Coronary artery (tissue), 2 donors: ENCODE measurements around the gene ANKRD31.

Experiments
- DNase-seq: peaks from one replicate; pipeline ENCODE4 v3.0.0-alpha.2; 2017; ENCODE audit warnings: low spot score
- H3K27ac ChIP-seq, 2 donors: fragments of 200-600 bp; sonication (generic); one replicate each; pipeline ENCODE4 v1.5.1; 2016 to 2019
- H3K4me3 ChIP-seq: fragments of 200-600 bp; sonication (generic); 2 replicates; pipeline ENCODE4 v1.5.1; 2016; ENCODE audit warnings: mild to moderate bottlenecking, moderate library complexity
- CTCF ChIP-seq: fragments of 200-600 bp; sonication (generic); IDR thresholded peaks from one replicate; pipeline ENCODE4 v1.5.1; 2019; ENCODE audit warnings: antibody characterized with exemption

The ANKRD31 gene

DNA sequence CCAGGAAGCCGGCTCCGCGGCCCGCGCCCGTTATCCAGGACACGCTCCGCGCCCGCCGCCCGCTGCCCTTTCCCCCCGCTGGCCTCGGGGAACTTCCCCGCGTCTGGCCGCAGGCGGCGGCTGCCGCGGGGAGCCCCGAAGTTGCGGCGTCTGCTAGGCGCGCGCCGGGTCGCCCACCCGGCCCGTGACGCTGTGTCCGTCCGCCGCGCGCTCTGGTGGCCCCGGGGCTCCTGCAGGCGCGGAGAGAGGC is 183.7 kb downstream of the ANKRD31 start:
- peak overlapping the region; percentile 90 for H3K4me3 ChIP-seq
- peak overlapping the region; percentile 94 to 95 for H3K27ac ChIP-seq
- no peak for TF ChIP-seq CTCF
- no peak for DNase-seq

GRCh38 chr5:75052192-75053053 is 184.3 kb downstream of the ANKRD31 start, which contains the start of gene GCNT4:
Gene GCNT4, minus strand, starts transcription at chr5:75052558. Its CDS starts 22,521 bp downstream, at chr5:75030037.
- H3K4me3 ChIP-seq = peak within 1 kb of the TSS; percentile 90
- peak within 1 kb of the TSS; percentile 94 to 95 for H3K27ac ChIP-seq
- no peak for TF ChIP-seq CTCF
- peak; percentile 75 for DNase-seq

DNA sequence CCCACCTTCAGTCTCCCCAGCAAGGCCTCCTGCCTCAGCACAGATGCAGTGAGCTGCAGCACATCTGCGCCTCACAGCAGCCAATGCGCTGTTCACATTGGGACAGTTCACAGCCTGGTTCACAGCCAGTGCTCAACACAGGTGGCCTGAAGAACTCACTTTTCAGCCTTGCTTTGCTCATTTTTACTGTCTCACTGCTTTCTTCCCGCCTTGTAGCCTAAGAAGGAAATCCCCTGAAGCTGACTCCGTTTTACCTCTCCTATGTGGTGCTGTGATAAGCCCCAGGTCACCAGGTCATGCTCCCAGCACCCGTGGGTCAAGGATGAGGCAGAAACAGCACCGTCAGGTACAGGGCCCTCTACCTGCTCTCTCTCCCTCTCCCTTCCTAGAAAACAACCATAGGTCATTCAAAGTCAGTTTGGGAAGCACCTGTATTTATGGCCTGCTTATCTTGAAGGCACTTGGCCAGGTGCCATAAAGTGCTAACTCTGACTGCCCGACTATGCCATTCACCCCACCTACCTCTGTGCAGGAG is 185.4 kb downstream of the ANKRD31 start:
- DNase-seq = no peak

GRCh38 chr5:75050415-75050814 is 186.3 kb downstream of the ANKRD31 start:
- Histone ChIP-seq H3K4me3 (peak overlapping the region; percentile 5), H3K27ac (peak overlapping the region in 1 of 2 donors; percentile 0)
- no peak for DNase-seq
- no peak for TF ChIP-seq CTCF

More for the DNA sequence above, 185.4 kb downstream of the ANKRD31 start:
- no peak for TF ChIP-seq CTCF
- H3K4me3 ChIP-seq = peak overlapping the region; percentile 90
- H3K27ac ChIP-seq = peak overlapping the region in 1 of 2 donors; percentile 0

GRCh38 chr5:75049456-75050351 is 187.0 kb downstream of the ANKRD31 start:
- DNase-seq = no peak
- H3K27ac ChIP-seq = peak overlapping the region in 1 of 2 donors; percentile 68
- TF ChIP-seq CTCF = peak; percentile 61
- H3K4me3 ChIP-seq = peak overlapping the region; percentile 5

DNA sequence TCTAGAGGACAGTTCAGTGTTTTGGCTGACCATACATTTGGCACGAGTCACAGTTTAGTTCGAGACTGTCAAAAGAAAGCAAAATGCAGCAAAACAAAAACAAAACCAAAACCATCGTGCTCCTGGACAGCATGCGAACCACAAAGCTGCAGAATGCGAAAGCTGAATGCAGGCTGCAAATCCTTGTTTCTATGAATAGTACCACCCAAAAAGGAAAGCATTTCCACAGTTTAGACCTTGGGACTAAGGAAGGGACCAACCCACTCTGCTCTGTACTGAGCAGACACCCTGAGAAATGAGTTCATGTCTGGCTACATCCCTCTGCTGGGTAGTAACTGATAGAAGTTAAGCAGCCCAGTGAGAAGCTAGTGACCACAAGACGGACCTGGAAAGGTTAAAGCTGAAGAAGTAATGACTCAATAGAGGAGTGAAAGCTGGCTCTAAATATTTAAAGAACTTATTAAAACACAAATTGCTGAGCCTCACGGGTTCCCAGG is 188.2 kb downstream of the ANKRD31 start:
- H3K4me3 ChIP-seq = peak overlapping the region; percentile 23
- no peak for DNase-seq
- peak overlapping the region; percentile 63 to 68 for H3K27ac ChIP-seq
- TF ChIP-seq CTCF = no peak
